Liver (tissue), 3 donors: ENCODE results near the gene DNAJB6.

ENCODE experiments used
- FOXA1 ChIP-seq: IDR thresholded peaks from 2 replicates; pipeline ENCODE4 v1.6.1; 2016; ENCODE audit warnings: antibody characterized with exemption
- GABPA ChIP-seq, 2 donors: IDR thresholded peaks in 1 of 2; conservative IDR thresholded peaks in 1 of 2; 2 replicates each; pipeline ENCODE4 v1.6.1; 2016; ENCODE audit warnings: antibody characterized with exemption in 2 of 2, mild to moderate bottlenecking in 1 of 2, moderate library complexity in 1 of 2
- TF ChIP-seq, protein P1 (sequence below): fragments of 150-350 bp; IDR thresholded peaks from 2 replicates; pipeline ENCODE4 v1.5.1; 2017; ENCODE audit warnings: improper control_type of control experiment, low read depth, low read length; ENCODE audit not compliant: missing input control
- TF ChIP-seq, protein P2 (sequence below): IDR thresholded peaks from 2 replicates; pipeline ENCODE4 v1.6.1; 2016; ENCODE audit warnings: antibody characterized with exemption
- donor health status: healthy.
- donor health status: healthy.

DNA sequence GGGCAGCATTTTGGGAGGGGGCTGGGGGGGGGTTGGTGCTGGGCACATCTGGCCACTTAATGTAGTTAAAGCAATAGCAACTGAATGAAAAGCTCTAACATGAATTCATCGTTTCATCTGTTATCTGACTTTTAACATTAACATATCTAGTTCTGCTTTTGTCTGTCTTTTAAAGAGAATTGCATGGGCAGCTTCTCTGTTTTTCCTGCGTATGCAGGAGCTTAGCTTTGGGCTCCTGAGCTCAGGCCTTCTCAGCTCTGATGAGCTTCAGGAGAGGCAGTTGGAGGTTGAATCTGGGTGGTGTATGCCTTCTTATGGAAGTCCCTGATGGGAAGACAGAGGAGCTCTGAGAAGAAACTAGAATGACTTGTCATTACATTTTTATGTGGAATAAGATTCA is 58.4 kb downstream of the DNAJB6 start:
- TF ChIP-seq, protein P1, sequence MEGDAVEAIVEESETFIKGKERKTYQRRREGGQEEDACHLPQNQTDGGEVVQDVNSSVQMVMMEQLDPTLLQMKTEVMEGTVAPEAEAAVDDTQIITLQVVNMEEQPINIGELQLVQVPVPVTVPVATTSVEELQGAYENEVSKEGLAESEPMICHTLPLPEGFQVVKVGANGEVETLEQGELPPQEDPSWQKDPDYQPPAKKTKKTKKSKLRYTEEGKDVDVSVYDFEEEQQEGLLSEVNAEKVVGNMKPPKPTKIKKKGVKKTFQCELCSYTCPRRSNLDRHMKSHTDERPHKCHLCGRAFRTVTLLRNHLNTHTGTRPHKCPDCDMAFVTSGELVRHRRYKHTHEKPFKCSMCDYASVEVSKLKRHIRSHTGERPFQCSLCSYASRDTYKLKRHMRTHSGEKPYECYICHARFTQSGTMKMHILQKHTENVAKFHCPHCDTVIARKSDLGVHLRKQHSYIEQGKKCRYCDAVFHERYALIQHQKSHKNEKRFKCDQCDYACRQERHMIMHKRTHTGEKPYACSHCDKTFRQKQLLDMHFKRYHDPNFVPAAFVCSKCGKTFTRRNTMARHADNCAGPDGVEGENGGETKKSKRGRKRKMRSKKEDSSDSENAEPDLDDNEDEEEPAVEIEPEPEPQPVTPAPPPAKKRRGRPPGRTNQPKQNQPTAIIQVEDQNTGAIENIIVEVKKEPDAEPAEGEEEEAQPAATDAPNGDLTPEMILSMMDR, result no peak
- TF ChIP-seq FOXA1, result no peak
- no peak for TF ChIP-seq GABPA (IDR thresholded peaks at IDR 0.05 in 1 of 2, conservative IDR thresholded peaks at IDR 0.05 in 1 of 2)
- TF ChIP-seq, protein P2, sequence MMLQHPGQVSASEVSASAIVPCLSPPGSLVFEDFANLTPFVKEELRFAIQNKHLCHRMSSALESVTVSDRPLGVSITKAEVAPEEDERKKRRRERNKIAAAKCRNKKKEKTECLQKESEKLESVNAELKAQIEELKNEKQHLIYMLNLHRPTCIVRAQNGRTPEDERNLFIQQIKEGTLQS, result no peak
